K562 (cell line): Measurements from ENCODE around the gene C9orf50. TPM values are rescaled to one million over a fixed set of nuclear protein-coding genes. Genes with fewer than 3 reads are reported as not detected.

Experiments used
- CCNT2 ChIP-seq: IDR thresholded peaks from 2 replicates; pipeline ENCODE4 v1.6.1; 2011; ENCODE audit warnings: borderline replicate concordance, low read depth, mild to moderate bottlenecking, moderate library complexity, mixed read lengths, low read length; ENCODE audit not compliant: insufficient read length; ENCODE audit errors: extremely low read depth
- ELF4 ChIP-seq: fragments of 450-650 bp; formaldehyde crosslinking; IDR thresholded peaks from 2 replicates; pipeline ENCODE4 v1.4.0; 2022; ENCODE audit warnings: missing genetic modification characterization
- ESRRB ChIP-seq: fragments of 250-450 bp; sonication (Bioruptor Pico); IDR thresholded peaks from 2 replicates; pipeline ENCODE4 v1.5.0; 2020; ENCODE audit warnings: mild to moderate bottlenecking, moderate library complexity, borderline replicate concordance
- GATAD2B ChIP-seq: fragments of 450-650 bp; IDR thresholded peaks from 2 replicates; pipeline ENCODE4 v1.6.1; 2017; ENCODE audit warnings: mild to moderate bottlenecking, borderline replicate concordance
- GTF3C2 ChIP-seq: IDR thresholded peaks from 3 replicates; pipeline ENCODE4 v1.6.1; 2011; ENCODE audit warnings: borderline replicate concordance, mild to moderate bottlenecking, moderate library complexity; ENCODE audit not compliant: insufficient read length; ENCODE audit errors: extremely low read depth
- HIVEP1 ChIP-seq: fragments of 250-450 bp; sonication (Bioruptor Pico); IDR thresholded peaks from 2 replicates; pipeline ENCODE4 v1.4.0; 2020; ENCODE audit warnings: mild to moderate bottlenecking
- ILF3 ChIP-seq: fragments of 450-650 bp; IDR thresholded peaks from 2 replicates; pipeline ENCODE4 v1.6.1; 2018; ENCODE audit warnings: antibody characterized with exemption, mild to moderate bottlenecking, moderate library complexity, borderline replicate concordance
- KDM4B ChIP-seq, 2 experiments: fragments of 450-650 bp in 1 of 2; sonication (generic) in 1 of 2; IDR thresholded peaks; 2 replicates each; pipeline ENCODE4 v1.6.1; 2016 to 2017; ENCODE audit warnings: borderline replicate concordance in 2 of 2, antibody characterized with exemption in 1 of 2, low read depth in 1 of 2, mild to moderate bottlenecking in 1 of 2
- KDM5B ChIP-seq: fragments of 200-600 bp; sonication (generic); IDR thresholded peaks from 2 replicates; pipeline ENCODE4 v1.6.1; 2012; ENCODE audit warnings: low read depth, mild to moderate bottlenecking, moderate library complexity, low read length, control low read depth, inconsistent platforms; ENCODE audit not compliant: insufficient replicate concordance
- MYC ChIP-seq, 2 experiments: fragments of 250-450 bp in 1 of 2; sonication (Bioruptor Pico) in 1 of 2; IDR thresholded peaks; 2 replicates each; pipeline versions ENCODE4 v1.5.1 to v1.6.1; 2012 to 2021; ENCODE audit warnings: low read depth in 2 of 2, borderline replicate concordance in 1 of 2, improper control_type of control experiment in 1 of 2, low read length in 1 of 2, mild to moderate bottlenecking in 1 of 2, moderate library complexity in 1 of 2
- NR3C1 ChIP-seq: sonication (generic); formaldehyde crosslinking; IDR thresholded peaks from 2 replicates; pipeline ENCODE4 v1.8.1; 2022; ENCODE audit warnings: missing genetic modification reagents
- NUFIP1 ChIP-seq: fragments of 450-650 bp; IDR thresholded peaks from 2 replicates; pipeline ENCODE4 v1.6.1; 2018; ENCODE audit not compliant: partially characterized antibody
- SIN3A ChIP-seq, 2 experiments: fragments of 150-350 bp in 1 of 2; IDR thresholded peaks; 2 replicates each; pipeline ENCODE4 v1.6.1; 2011 to 2016; ENCODE audit warnings: borderline replicate concordance in 2 of 2, low read depth in 2 of 2, low read length in 2 of 2, mild to moderate bottlenecking in 2 of 2, moderate library complexity in 2 of 2; ENCODE audit not compliant: control insufficient read depth in 1 of 2
- SNIP1 ChIP-seq: fragments of 450-650 bp; IDR thresholded peaks from 2 replicates; pipeline ENCODE4 v1.7.1; 2017; ENCODE audit warnings: low read depth, mild to moderate bottlenecking
- TAL1 ChIP-seq: fragments of 450-650 bp; IDR thresholded peaks from 2 replicates; pipeline ENCODE4 v1.6.1; 2016; ENCODE audit warnings: mild to moderate bottlenecking
- TCFL5 ChIP-seq: fragments of 250-450 bp; sonication (Bioruptor Pico); conservative IDR thresholded peaks from 2 replicates; pipeline ENCODE4 v1.6.1; 2021; ENCODE audit warnings: mild to moderate bottlenecking, moderate library complexity, matching md5 sums
- ZBTB26 ChIP-seq: fragments of 450-650 bp; formaldehyde crosslinking; IDR thresholded peaks from 2 replicates; pipeline ENCODE4 v1.4.0; 2022; ENCODE audit warnings: missing genetic modification characterization
- ZNF324 ChIP-seq: fragments of 250-450 bp; sonication (Bioruptor Pico); IDR thresholded peaks from 2 replicates; pipeline ENCODE4 v1.4.0; 2020; ENCODE audit warnings: mild to moderate bottlenecking
- ZNF79 ChIP-seq: fragments of 250-450 bp; sonication (Bioruptor Pico); IDR thresholded peaks from 2 replicates; pipeline ENCODE4 v1.4.0; 2020; ENCODE audit warnings: low read depth, mild to moderate bottlenecking, moderate library complexity
- polyA plus RNA-seq, 8 experiments: library from polyadenylated mRNA; depleted of rRNA in 4 of 8; stranded (reverse) in 5 of 8; unstranded in 3 of 8; fragments of >200 nt; fragmentation: Nextera tagmentation in 2 of 8; fragmentation: Illumina TruSeq in 1 of 8; extraction: Ambion mirVana in 2 of 8; extraction: Trizol in 1 of 8; gene quantifications; 2 replicates each; pipeline versions ENCODE4 v1.2.1 to v1.2.3, GENCODE V29; 2011 to 2014; ENCODE audit warnings: inconsistent platforms in 1 of 8, missing spikeins in 1 of 8
- total RNA-seq, 7 experiments: library from RNA; depleted of rRNA in 6 of 7; stranded (reverse); fragments of >200 nt in 6 of 7; fragmentation: Illumina TruSeq in 2 of 7; extraction: Trizol in 2 of 7; gene quantifications; 2 replicates each; pipeline versions ENCODE4 v1.2.1 to v1.2.3, GENCODE V29; 2011 to 2021; ENCODE audit warnings: low replicate concordance in 1 of 7
- TF ChIP-seq, protein P1 (sequence below): sonication (generic); formaldehyde crosslinking; IDR thresholded peaks from 2 replicates; pipeline ENCODE4 v1.8.1; 2023; ENCODE audit warnings: mild to moderate bottlenecking, missing genetic modification reagents

C9orf50 gene
- total and polyA plus RNA-seq, 9 of the 15 experiments (the other 6 are each of a cell fraction or from before 2014, with no cell fraction given): not detected

GRCh38 chr9:129570450-129571297 is 50.2 kb downstream of the C9orf50 start (continued):
- TF ChIP-seq CCNT2: no peak
- no peak for TF ChIP-seq ELF4 (CRISPR knock-in tag)
- no peak for TF ChIP-seq NR3C1 (CRISPR knock-in tag)
- TF ChIP-seq TAL1: no peak
- TF ChIP-seq, protein P1, sequence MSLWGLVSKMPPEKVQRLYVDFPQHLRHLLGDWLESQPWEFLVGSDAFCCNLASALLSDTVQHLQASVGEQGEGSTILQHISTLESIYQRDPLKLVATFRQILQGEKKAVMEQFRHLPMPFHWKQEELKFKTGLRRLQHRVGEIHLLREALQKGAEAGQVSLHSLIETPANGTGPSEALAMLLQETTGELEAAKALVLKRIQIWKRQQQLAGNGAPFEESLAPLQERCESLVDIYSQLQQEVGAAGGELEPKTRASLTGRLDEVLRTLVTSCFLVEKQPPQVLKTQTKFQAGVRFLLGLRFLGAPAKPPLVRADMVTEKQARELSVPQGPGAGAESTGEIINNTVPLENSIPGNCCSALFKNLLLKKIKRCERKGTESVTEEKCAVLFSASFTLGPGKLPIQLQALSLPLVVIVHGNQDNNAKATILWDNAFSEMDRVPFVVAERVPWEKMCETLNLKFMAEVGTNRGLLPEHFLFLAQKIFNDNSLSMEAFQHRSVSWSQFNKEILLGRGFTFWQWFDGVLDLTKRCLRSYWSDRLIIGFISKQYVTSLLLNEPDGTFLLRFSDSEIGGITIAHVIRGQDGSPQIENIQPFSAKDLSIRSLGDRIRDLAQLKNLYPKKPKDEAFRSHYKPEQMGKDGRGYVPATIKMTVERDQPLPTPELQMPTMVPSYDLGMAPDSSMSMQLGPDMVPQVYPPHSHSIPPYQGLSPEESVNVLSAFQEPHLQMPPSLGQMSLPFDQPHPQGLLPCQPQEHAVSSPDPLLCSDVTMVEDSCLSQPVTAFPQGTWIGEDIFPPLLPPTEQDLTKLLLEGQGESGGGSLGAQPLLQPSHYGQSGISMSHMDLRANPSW (CRISPR knock-in tag): no peak
- TF ChIP-seq NUFIP1: no peak
- no peak for TF ChIP-seq GATAD2B
- no peak for TF ChIP-seq GTF3C2
- TF ChIP-seq SNIP1: no peak
- no peak for TF ChIP-seq KDM4B (IDR thresholded peaks at IDR 0.05; ENCODE audit: borderline replicate concordance in 2 of 2, low read depth in 1 of 2)
- no peak for TF ChIP-seq SIN3A (IDR thresholded peaks at IDR 0.05; ENCODE audit: borderline replicate concordance in 2 of 2, control insufficient read depth in 1 of 2, low read depth in 2 of 2, low read length in 2 of 2)
- TF ChIP-seq KDM5B: no peak
- no peak for TF ChIP-seq ESRRB
- TF ChIP-seq MYC (IDR thresholded peaks at IDR 0.05; ENCODE audit: low read depth, low read length): no peak
- no peak for TF ChIP-seq MYC (CRISPR knock-in tag; IDR thresholded peaks at IDR 0.05; ENCODE audit: borderline replicate concordance, low read depth)
- no peak for TF ChIP-seq ILF3
- TF ChIP-seq ZNF324 (CRISPR knock-in tag): no peak
- TF ChIP-seq ZNF79 (CRISPR knock-in tag): no peak
- TF ChIP-seq ZBTB26 (CRISPR knock-in tag): no peak
- TF ChIP-seq TCFL5 (CRISPR knock-in tag): no peak
- TF ChIP-seq HIVEP1 (CRISPR knock-in tag): no peak
